Stimulated activated CD4-positive, alpha-beta T cell treated with anti-CD3 and anti-CD28 coated beads, Interleukin-12 subunit alpha, Interleukin-12 subunit beta, amount 100 ng/mL, for 48 hours (primary cell): ENCODE measurements around the gene LRP1.

Experiments used
- DNase-seq, 3 donors: peaks; one replicate each; pipeline ENCODE4 v3.0.0-alpha.2; 2020; ENCODE audit warnings: low read depth in 2 of 3, low spot score in 1 of 3

LRP1 gene

GRCh38 chr12:57247041-57247440 lies 118.8 kb downstream of the LRP1 start:
- no peak for DNase-seq

DNA sequence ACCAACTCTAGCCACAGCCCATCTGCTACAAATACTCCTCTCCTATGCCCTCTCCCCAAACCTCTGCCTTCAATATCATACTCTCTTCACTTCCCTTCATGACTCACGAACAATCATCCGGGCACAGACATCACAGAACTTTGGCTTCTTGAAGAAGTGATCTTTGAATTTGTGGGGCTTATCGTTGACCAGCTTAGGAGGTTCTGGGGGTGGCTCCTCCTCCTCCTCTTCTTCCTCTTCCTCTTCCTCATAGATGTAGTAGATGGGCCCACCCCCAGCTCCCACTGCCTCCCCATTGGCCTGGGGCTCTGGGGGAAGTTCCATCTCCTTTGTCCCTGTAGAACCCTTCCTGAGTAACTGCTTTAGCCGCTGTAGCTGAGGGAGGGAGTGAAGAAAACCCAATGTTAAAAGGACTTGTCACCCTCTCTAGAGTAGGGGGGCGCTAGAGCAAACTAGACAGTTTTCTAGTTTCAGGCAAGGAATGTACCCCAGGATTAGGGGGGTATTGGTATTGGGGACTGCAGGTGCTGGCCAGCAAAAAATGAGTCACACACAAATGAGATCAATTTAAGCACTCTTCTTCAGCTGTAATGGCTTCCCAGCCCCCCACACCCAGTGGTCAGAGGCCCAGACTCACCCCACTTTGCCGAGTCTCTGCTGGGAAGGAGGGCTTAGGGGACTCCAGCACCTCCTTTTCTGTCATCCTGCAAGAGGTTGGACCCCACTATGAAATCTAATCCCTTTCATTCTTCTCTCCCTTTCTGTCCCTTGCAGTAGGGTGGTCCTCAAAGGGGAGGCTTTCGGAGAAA lies 120.9 kb downstream of the LRP1 start:
- DNase-seq: no peak

DNA sequence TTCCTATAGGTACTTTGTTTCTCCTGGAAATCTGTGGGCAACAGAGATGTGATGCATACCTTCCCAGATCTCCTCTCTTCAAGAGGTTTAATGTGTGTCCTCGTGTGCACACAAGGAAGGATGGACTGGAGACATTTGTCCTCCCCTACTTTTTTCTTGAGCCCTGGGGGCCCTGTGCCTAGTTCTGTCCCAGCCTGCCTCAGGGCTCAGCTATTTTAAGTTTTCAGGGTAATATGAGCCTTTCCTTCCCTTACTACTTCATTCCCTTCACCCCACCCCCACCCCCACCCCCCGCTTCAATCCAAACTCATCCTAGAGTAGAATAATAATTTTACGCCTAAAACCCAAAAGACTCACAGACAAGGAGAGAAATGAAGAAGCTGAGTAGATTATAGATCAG lies 122.3 kb downstream of the LRP1 start:
- DNase-seq: no peak

- DNase-seq: no peak
Observed at GRCh38 chr12:57250956-57251355, 122.7 kb downstream of the LRP1 start, which contains the start of gene STAC3. TSS of gene STAC3 (minus strand) at chr12:57251187. CDS start at chr12:57249636, 1,551 bp downstream.

DNA sequence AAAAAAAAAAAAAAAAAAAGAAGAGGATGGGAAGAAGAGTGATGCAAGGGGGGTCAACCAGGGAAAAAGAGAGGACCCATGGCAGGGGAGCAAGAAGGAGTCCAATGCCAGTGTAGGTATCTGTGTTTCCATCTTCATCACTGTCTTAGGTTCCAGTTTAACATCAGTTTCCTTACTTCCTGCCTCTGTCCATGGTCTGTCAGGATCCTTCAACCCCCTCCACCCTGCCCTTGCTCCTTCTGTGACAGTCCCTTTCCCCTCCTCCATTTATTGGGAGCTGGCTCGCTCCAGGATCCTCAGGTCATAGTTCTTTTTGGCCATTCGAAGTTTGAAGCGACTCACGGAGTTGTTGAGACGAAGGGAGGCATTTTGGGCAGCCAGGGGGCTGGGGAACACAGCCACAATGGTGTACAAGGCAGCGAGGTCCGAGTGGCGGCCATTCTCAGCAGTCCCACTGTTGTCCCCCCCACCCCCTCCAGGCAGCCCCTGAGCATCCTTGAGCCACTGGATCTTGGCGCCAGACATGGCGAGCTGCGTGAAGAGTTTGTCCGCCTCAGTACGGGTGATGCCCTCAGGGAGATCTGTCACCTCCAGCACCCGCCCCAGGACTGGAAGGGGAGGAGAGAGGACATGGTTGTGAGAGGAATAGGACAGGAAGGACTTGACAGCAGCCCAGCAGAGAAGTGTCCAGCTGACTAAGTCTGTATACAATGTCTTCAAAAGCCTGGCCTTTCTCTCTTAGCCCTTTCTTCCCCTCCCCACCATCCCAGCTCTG lies 126.4 kb downstream of the LRP1 start:
- no peak for DNase-seq

- no peak for DNase-seq
Observed at GRCh38 chr12:57255916-57256315, 127.6 kb downstream of the LRP1 start.

DNA sequence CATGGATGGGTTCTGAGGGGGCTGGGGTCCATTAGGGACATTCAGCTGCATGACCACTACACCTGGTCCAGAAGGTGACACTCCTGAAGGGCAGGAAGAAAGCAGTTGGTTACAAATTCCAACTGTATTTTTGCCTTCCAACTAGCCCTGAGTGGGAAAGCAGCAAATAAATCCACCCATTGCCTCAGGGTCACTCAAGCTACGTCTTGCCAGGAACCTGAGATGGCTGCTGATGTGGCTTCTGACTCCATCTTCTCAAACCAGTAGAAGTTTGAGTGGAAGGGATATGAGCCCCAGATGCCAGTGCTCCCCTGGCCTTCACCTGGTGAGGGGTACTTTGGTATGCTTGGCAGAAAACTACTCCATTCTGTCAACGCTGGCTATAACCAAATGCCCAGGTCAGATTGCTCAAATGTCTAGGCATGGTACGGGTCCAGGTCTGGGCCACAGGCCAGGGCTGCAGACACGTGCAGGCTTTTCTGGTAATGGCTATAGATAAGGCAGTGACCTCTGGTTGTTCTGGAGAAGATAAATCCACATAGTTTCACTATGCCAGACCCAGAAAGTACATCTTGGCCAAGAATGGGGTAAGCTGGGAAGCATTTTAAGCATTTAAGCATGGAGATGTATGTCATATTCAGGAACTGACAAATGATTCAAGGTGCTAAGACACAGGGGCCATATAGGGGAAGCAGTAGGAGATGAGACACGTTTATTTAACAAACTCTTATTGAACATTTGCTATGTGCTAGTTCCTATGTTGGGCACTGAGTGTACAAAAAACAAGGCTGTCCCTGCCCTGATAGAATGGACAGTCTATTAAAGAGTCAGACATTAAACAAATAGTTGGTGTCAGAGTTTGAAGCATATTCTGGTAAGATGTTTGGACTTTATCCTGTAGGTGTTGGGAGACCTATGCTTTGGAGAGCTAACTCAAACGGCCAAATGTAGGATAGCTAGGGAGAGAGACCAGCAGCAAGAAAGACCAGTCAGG lies 131.0 kb downstream of the LRP1 start:
- DNase-seq: no peak

- no peak for DNase-seq
Observed at GRCh38 chr12:57260366-57260765, 132.1 kb downstream of the LRP1 start.

GRCh38 chr12:57261428-57261865 lies 133.2 kb downstream of the LRP1 start:
- no peak for DNase-seq

GRCh38 chr12:57262126-57262822 lies 134.0 kb downstream of the LRP1 start:
- no peak for DNase-seq
